Glutamatergic neuron (in vitro differentiated cells): ENCODE data around the gene SLAMF9. TPM values are rescaled to one million over a fixed set of nuclear protein-coding genes. Genes with fewer than 3 reads are reported as not detected.

Experiments
- DNase-seq: peaks from one replicate; pipeline ENCODE4 v3.0.0; 2022
- H3K27ac Mint-ChIP-seq: one replicate; pipeline ENCODE4 v1.8.0; 2020; ENCODE audit warnings: mild to moderate bottlenecking, mixed read lengths, inconsistent platforms; ENCODE audit not compliant: unreplicated experiment
- H3K27me3 Mint-ChIP-seq: one replicate; pipeline ENCODE4 v1.8.0; 2020; ENCODE audit warnings: mild to moderate bottlenecking, moderate library complexity, mixed read lengths, inconsistent platforms; ENCODE audit not compliant: unreplicated experiment
- H3K36me3 Mint-ChIP-seq: one replicate; pipeline ENCODE4 v1.8.0; 2020; ENCODE audit warnings: mild to moderate bottlenecking, mixed read lengths, inconsistent platforms; ENCODE audit not compliant: unreplicated experiment
- H3K4me1 Mint-ChIP-seq: one replicate; pipeline ENCODE4 v1.8.0; 2020; ENCODE audit warnings: mild to moderate bottlenecking, low read depth, mixed read lengths, inconsistent platforms; ENCODE audit not compliant: unreplicated experiment
- H3K4me3 Mint-ChIP-seq: one replicate; pipeline ENCODE4 v1.8.0; 2020; ENCODE audit warnings: mild to moderate bottlenecking, mixed read lengths, inconsistent platforms; ENCODE audit not compliant: unreplicated experiment
- H3K9me3 Mint-ChIP-seq: one replicate; pipeline ENCODE4 v1.8.0; 2020; ENCODE audit warnings: mild to moderate bottlenecking, moderate library complexity, mixed read lengths, inconsistent platforms; ENCODE audit not compliant: unreplicated experiment
- CTCF ChIP-seq: fragments of 200-600 bp; sonication (generic); IDR thresholded peaks from one replicate; pipeline ENCODE4 v1.5.0; 2021; ENCODE audit not compliant: partially characterized antibody, unreplicated experiment
- total RNA-seq: library from RNA; stranded (reverse); fragmentation: NEBNext Ultra II Directional; extraction: Animal tissue kit (Norgen Biotek cat#: 25700); gene quantifications from one replicate; pipeline ENCODE4 v1.2.1, GENCODE V29; 2021; ENCODE audit not compliant: unreplicated experiment

The SLAMF9 gene
- total RNA-seq, 1 donor from 2014 or later = not detected

GRCh38 chr1:159962176-159962575, 8.1 kb upstream of the SLAMF9 start:
- Mint-ChIP-seq H3K9me3 (peaks cover 3% of the 10 kb centered on the region), H3K27ac (no peak overlapping the region), H3K36me3 (no peaks in the 10 kb centered on the region), H3K4me1 (no peaks in the 10 kb centered on the region), H3K4me3 (no peak overlapping the region), H3K27me3 (peaks cover 3% of the 10 kb centered on the region)
- no peak for DNase-seq
- no peak for TF ChIP-seq CTCF

- DNase-seq = no peak
- Mint-ChIP-seq H3K27me3 (peaks cover 3% of the 10 kb centered on the region), H3K4me3 (no peak overlapping the region), H3K4me1 (no peaks in the 10 kb centered on the region), H3K9me3 (peaks cover 3% of the 10 kb centered on the region), H3K36me3 (no peaks in the 10 kb centered on the region), H3K27ac (no peak overlapping the region)
- TF ChIP-seq CTCF = no peak
These were observed 7.6 kb upstream of the SLAMF9 start for GRCh38 chr1:159961636-159962035.

- H3K4me1 Mint-ChIP-seq = no peaks in the 10 kb centered on the region
- no peaks in the 10 kb centered on the region for H3K36me3 Mint-ChIP-seq
- no peak overlapping the region for H3K4me3 Mint-ChIP-seq
- no peak for TF ChIP-seq CTCF
- H3K27me3 Mint-ChIP-seq = peaks cover 3% of the 10 kb centered on the region
- no peak overlapping the region for H3K27ac Mint-ChIP-seq
- no peak for DNase-seq
- peaks cover 3% of the 10 kb centered on the region for H3K9me3 Mint-ChIP-seq
These were observed 6.8 kb upstream of the SLAMF9 start for GRCh38 chr1:159960721-159961381.

GRCh38 chr1:159959451-159959850, 5.4 kb upstream of the SLAMF9 start:
- peaks cover 3% of the 10 kb centered on the region for H3K27me3 Mint-ChIP-seq
- no peak overlapping the region for H3K27ac Mint-ChIP-seq
- no peaks in the 10 kb centered on the region for H3K36me3 Mint-ChIP-seq
- no peak overlapping the region for H3K4me3 Mint-ChIP-seq
- DNase-seq = no peak
- H3K9me3 Mint-ChIP-seq = peaks cover 3% of the 10 kb centered on the region
- no peak for TF ChIP-seq CTCF
- H3K4me1 Mint-ChIP-seq = no peaks in the 10 kb centered on the region

GRCh38 chr1:159958719-159959380, 4.8 kb upstream of the SLAMF9 start:
- Mint-ChIP-seq H3K4me3 (no peak overlapping the region), H3K36me3 (no peaks in the 10 kb centered on the region), H3K9me3 (peaks cover 3% of the 10 kb centered on the region), H3K27me3 (peaks cover 5% of the 10 kb centered on the region), H3K4me1 (no peaks in the 10 kb centered on the region), H3K27ac (no peak overlapping the region)
- no peak for DNase-seq
- TF ChIP-seq CTCF = no peak
